GM12878 (cell line): Measurements from ENCODE around the gene NPAS1. TPM values are rescaled to one million over a fixed set of nuclear protein-coding genes. Genes with fewer than 3 reads are reported as not detected.

Source experiments
- ATAC-seq: fragments of 200-7000 bp; cut with Tn5 transposase; 3 replicates; pipeline ENCODE4 v1.9.1; 2020; ENCODE audit warnings: mild to moderate bottlenecking, moderate library complexity
- BruUV-seq: library from RNA; stranded (reverse); fragments of 400-500 nt; replicated peaks from 2 replicates; lab custom pipeline; 2021; lab: Mats Ljungman, UMichigan
- CTCF ChIA-PET: fragments of 300-600 bp; sonication (Branson Sonifier 250); formaldehyde crosslinking; extraction: SDS; loops from one replicate; lab custom pipeline; 2021; ENCODE audit warnings: inconsistent platforms; lab: Yijun Ruan, JAX
- POLR2A ChIA-PET: fragments of 350-600 bp; formaldehyde crosslinking; extraction: SDS; loops from one replicate; lab custom pipeline; 2021; ENCODE audit warnings: inconsistent platforms; lab: Charles Lee
- RAD21 ChIA-PET: fragments of 300-600 bp; sonication (Branson Sonifier 250); formaldehyde crosslinking; loops from one replicate; lab custom pipeline; 2023; ENCODE audit warnings: antibody characterized with exemption; ENCODE audit not compliant: unreplicated experiment; lab: Charles Lee
- SMC1A ChIA-PET: fragments of 300-600 bp; sonication (Branson Sonifier 250); formaldehyde crosslinking; loops from one replicate; lab custom pipeline; 2023; ENCODE audit not compliant: unreplicated experiment, uncharacterized antibody; lab: Charles Lee
- DNase-seq: peaks from one replicate; pipeline ENCODE4 v3.0.0-alpha.2; 2011; ENCODE audit warnings: low read depth, low spot score
- FAIRE-seq: peaks from 3 replicates; lab custom pipeline; 2011; peaks lifted over from hg19 to GRCh38; lab: Jason Lieb, UNC
- H2AFZ ChIP-seq: 2 replicates; pipeline ENCODE4 v1.6.0; 2011; ENCODE audit warnings: low read depth, low read length, control low read depth; ENCODE audit not compliant: control insufficient read depth
- H3K27ac ChIP-seq: 2 replicates; pipeline ENCODE4 v1.5.1; 2011; ENCODE audit warnings: control low read depth; ENCODE audit not compliant: control insufficient read depth, insufficient read depth
- H3K27me3 ChIP-seq, 2 experiments: replicated peaks in 1 of 2; 2 replicates each; pipeline versions ENCODE4 v1.6.0 to v1.6.1; 2011; ENCODE audit warnings: low read length in 1 of 2; ENCODE audit not compliant: control insufficient read depth in 2 of 2, insufficient read depth in 2 of 2
- H3K36me3 ChIP-seq, 2 experiments: 2 replicates each; pipeline ENCODE4 v1.5.1; 2011; ENCODE audit warnings: low read length in 1 of 2; ENCODE audit not compliant: control insufficient read depth in 2 of 2, insufficient read depth in 2 of 2
- H3K4me1 ChIP-seq: 2 replicates; pipeline ENCODE4 v1.6.1; 2011; ENCODE audit warnings: mild to moderate bottlenecking, low read length, moderate library complexity, mixed read lengths; ENCODE audit not compliant: control insufficient read depth, insufficient read depth
- H3K4me2 ChIP-seq: 2 replicates; pipeline ENCODE4 v1.6.0; 2011; ENCODE audit warnings: control low read depth; ENCODE audit not compliant: control insufficient read depth, insufficient read depth
- H3K4me3 ChIP-seq: fragments of 200-600 bp; sonication (generic); 2 replicates; pipeline ENCODE4 v1.5.1; 2016
- H3K79me2 ChIP-seq: 2 replicates; pipeline ENCODE4 v1.6.0; 2011; ENCODE audit warnings: low read length; ENCODE audit not compliant: control insufficient read depth, insufficient read depth
- H3K9ac ChIP-seq: 2 replicates; pipeline ENCODE4 v1.8.0; 2011; ENCODE audit warnings: low read length, control low read depth, mixed read lengths; ENCODE audit not compliant: control insufficient read depth, insufficient read depth
- H3K9me3 ChIP-seq: replicated peaks from 3 replicates; pipeline ENCODE4 v1.5.1; 2011; ENCODE audit warnings: mild to moderate bottlenecking, low read length; ENCODE audit not compliant: control insufficient read depth, insufficient read depth
- H4K20me1 ChIP-seq: 2 replicates; pipeline ENCODE4 v1.6.0; 2011; ENCODE audit not compliant: control insufficient read depth, insufficient read depth
- CHD2 ChIP-seq: IDR thresholded peaks from 2 replicates; pipeline ENCODE4 v1.6.1; 2011; ENCODE audit warnings: low read depth, low read length, improper control_type of control experiment, borderline replicate concordance
- CHD4 ChIP-seq: fragments of 200-600 bp; sonication (generic); IDR thresholded peaks from 2 replicates; pipeline ENCODE4 v1.6.1; 2016; ENCODE audit warnings: mild to moderate bottlenecking
- EED ChIP-seq: sonication (generic); IDR thresholded peaks from 2 replicates; pipeline ENCODE4 v1.6.1; 2016; ENCODE audit warnings: antibody characterized with exemption, low read depth
- EGR1 ChIP-seq, 2 experiments: IDR thresholded peaks; 1 replicate in 1 of 2; 2 replicates in 1 of 2; pipeline ENCODE4 v1.6.1; 2011 to 2012; ENCODE audit warnings: low read depth in 2 of 2, low read length in 2 of 2, borderline replicate concordance in 1 of 2, mild to moderate bottlenecking in 1 of 2, moderate library complexity in 1 of 2
- MEF2A ChIP-seq: IDR thresholded peaks from 2 replicates; pipeline ENCODE4 v1.6.1; 2011; ENCODE audit warnings: low read depth, mild to moderate bottlenecking, low read length, moderate library complexity; ENCODE audit not compliant: insufficient read depth
- NR2C2 ChIP-seq: IDR thresholded peaks from 2 replicates; pipeline ENCODE4 v1.6.1; 2011; ENCODE audit warnings: borderline replicate concordance, low read depth; ENCODE audit not compliant: control insufficient read depth, insufficient read length
- POLR2A ChIP-seq: IDR thresholded peaks from 2 replicates; pipeline ENCODE4 v1.6.1; 2011; ENCODE audit warnings: low read depth, mild to moderate bottlenecking, low read length
- TCF3 ChIP-seq: IDR thresholded peaks from 2 replicates; pipeline ENCODE4 v1.6.1; 2012; ENCODE audit warnings: low read depth, mild to moderate bottlenecking, low read length, borderline replicate concordance; ENCODE audit not compliant: insufficient read depth
- YY1 ChIP-seq: IDR thresholded peaks from 2 replicates; pipeline ENCODE4 v1.6.1; 2011; ENCODE audit warnings: low read depth, mild to moderate bottlenecking, low read length
- ZSCAN29 ChIP-seq: fragments of 450-650 bp; IDR thresholded peaks from 2 replicates; pipeline ENCODE4 v1.6.1; 2017; ENCODE audit warnings: mild to moderate bottlenecking, moderate library complexity
- WGBS: methylation state at CpG from one replicate; pipeline ENCODE4 v1.1.6; 2016; ENCODE audit warnings: low lambda C conversion rate; ENCODE audit not compliant: insufficient replicate concordance, insufficient coverage; ENCODE audit errors: missing lambda C conversion rate; 5-methylcytosine and 5-hydroxymethylcytosine counted together
- in situ Hi-C: fragments of 300-500 bp; cut with MboI; formaldehyde crosslinking; loops from 9 replicates; pipeline ENCODE4 v1.14.3; 2018; ENCODE audit warnings: mixed read lengths
- intact Hi-C: fragments of 100-400 bp; cut with micrococcal nuclease; formaldehyde crosslinking; loops from one replicate; pipeline ENCODE4 v1.14.2; 2022; ENCODE audit not compliant: unreplicated experiment
- polyA plus RNA-seq, 11 experiments: library from polyadenylated mRNA; depleted of rRNA in 4 of 11; unstranded in 6 of 11; stranded (reverse) in 5 of 11; fragments of >200 nt; fragmentation: Nextera tagmentation in 4 of 11; fragmentation: Illumina TruSeq in 1 of 11; extraction: Ambion mirVana in 4 of 11; extraction: Trizol in 1 of 11; gene quantifications; 1 replicate in 1 of 11; 2 replicates in 10 of 11; pipeline versions ENCODE4 v1.2.1 to v1.2.3, GENCODE V29; 2011 to 2016; ENCODE audit warnings: inconsistent platforms in 2 of 11, missing spikeins in 2 of 11, low read depth in 1 of 11
- total RNA-seq, 4 experiments: library from RNA; depleted of rRNA in 3 of 4; stranded (reverse); fragments of >200 nt in 3 of 4; fragmentation: Illumina TruSeq in 1 of 4; extraction: Trizol in 1 of 4; gene quantifications; 2 replicates each; pipeline versions ENCODE4 v1.2.1 to v1.2.3, GENCODE V29; 2013 to 2021
- TF ChIP-seq, protein P1 (sequence below): IDR thresholded peaks from 2 replicates; pipeline ENCODE4 v1.6.1; 2012; ENCODE audit warnings: mild to moderate bottlenecking, low read depth, low read length

NPAS1 gene
- total and polyA plus RNA-seq, 10 of the 15 experiments (the other 5 are each of a cell fraction or from before 2014, with no cell fraction given): 0.14 to 0.72 (median 0.28) TPM; not detected in 3

DNA sequence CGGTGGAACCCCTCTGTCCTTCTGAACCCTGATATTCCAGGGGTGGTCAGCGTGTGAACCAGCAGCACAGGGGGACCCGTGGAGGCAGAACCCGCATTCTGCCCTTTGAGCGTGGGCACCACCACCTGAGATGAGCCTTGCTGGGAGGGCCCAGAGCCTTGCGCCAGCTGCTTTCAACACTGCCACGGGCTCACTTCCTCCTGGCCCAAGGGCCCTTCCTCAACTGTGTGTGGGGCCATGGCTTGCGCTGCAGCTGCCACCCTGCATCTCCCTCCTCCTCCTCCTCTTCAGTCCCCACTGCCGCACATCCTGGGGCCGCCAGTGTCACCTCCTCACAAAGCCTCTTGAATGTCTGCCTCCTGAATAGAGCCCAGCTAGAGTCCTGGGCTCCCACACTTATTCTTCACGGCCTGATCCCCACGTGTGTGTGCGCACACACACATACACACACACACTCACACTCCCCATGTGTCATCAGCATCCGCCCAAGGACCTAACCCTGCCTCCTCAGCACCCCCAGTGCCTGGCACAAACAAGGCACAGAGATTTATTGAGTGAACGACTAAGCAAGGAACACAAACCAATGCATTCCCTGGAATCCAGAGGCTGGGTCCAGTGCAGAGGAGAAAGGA lies 55.7 kb downstream of the NPAS1 start:
- intact Hi-C loops: no loop called here
- FAIRE-seq: no peak
- Histone ChIP-seq H3K27me3 (no peaks in the 10 kb centered on the region), H3K4me1 (no peaks in the 10 kb centered on the region), H3K4me2 (no peak overlapping the region)
- 89% methylated on average over 13 of the region's 15 CpGs for WGBS
- CTCF ChIA-PET: interaction anchor here (0.6 kb wide), 1 partner anchor 38 kb away, joined by 3 read pairs; no protein-coding TSS in a partner anchor
- no peak for DNase-seq
- TF ChIP-seq CHD2: no peak
- TF ChIP-seq POLR2A: 0 out of 2 replicates have a peak, but pooled peaks have one; percentile 21
- TF ChIP-seq, all 136 proteins: peak for 1
- H3K9ac ChIP-seq: no peak overlapping the region
- BruUV-seq: no TSS peak
- ATAC-seq: no peak
- H3K36me3 ChIP-seq: peaks cover 41 to 43% of the 10 kb centered on the region in 2 experiments
- RAD21 ChIA-PET: no interaction called here
- SMC1A ChIA-PET: no interaction called here
- no peaks in the 10 kb centered on the region for H3K9me3 ChIP-seq
- POLR2A ChIA-PET: no interaction called here
- no peaks in the 10 kb centered on the region; the same call in 1 of the 2 replicates for H4K20me1 ChIP-seq
- in situ Hi-C loops: loop anchor here (5.0 kb wide), 1 partner anchor 52 kb away; no protein-coding TSS in a partner anchor
- H2AFZ ChIP-seq: no peak overlapping the region
- no peaks in the 10 kb centered on the region for H3K79me2 ChIP-seq
- no peak overlapping the region for H3K27ac ChIP-seq
- no peak overlapping the region for H3K4me3 ChIP-seq

DNA sequence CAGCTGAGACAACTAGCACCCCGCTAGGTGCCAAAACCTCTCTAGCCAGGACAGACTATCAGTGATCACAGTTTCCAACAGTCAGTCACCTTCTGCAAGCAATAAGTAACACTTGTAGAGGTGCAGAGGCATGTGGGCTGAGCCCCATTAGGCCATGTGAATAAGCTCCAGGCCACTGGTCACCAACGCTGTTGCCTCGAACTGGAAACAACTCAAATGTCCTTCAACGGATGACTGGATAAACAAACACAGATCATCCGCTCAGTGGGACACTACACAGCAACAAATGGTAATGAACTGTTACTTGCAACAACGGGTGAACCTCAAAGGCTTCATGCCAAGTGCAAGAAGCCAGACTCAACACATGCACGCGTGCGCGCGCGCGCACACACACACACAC lies 56.3 kb downstream of the NPAS1 start:
- ChIA-PET RAD21 (no interaction called here), CTCF (interaction anchor here (0.6 kb wide), 2 partner anchors 37 to 278 kb away, joined by 3 to 7 read pairs; no protein-coding TSS in a partner anchor), SMC1A (no interaction called here), POLR2A (no interaction called here)
- Histone ChIP-seq H3K79me2 (no peaks in the 10 kb centered on the region), H3K4me2 (no peak overlapping the region), H3K9me3 (no peaks in the 10 kb centered on the region), H4K20me1 (no peaks in the 10 kb centered on the region; the same call in 1 of the 2 replicates), H3K27me3 (no peaks in the 10 kb centered on the region), H3K4me1 (no peaks in the 10 kb centered on the region), H3K4me3 (no peak overlapping the region), H2AFZ (no peak overlapping the region), H3K36me3 (peaks cover 34 to 43% of the 10 kb centered on the region in 2 experiments), H3K27ac (no peak overlapping the region), H3K9ac (no peak overlapping the region)
- DNase-seq (no peak), FAIRE-seq (no peak), ATAC-seq (no peak)
- in situ Hi-C loops: loop anchor here (5.0 kb wide), 1 partner anchor 51 kb away; no protein-coding TSS in a partner anchor
- intact Hi-C loops: no loop called here
- WGBS: 94% methylated on average over 13 of the region's 13 CpGs
- TF ChIP-seq EGR1 (IDR thresholded peaks at IDR 0.05; ENCODE audit: borderline replicate concordance in 1 of 2, low read depth in 2 of 2, low read length in 2 of 2) (no peak), CHD4 (no peak), EED (no peak), TCF3 (no peak), NR2C2 (no peak), MEF2A (no peak), YY1 (no peak), ZSCAN29 (no peak), CHD2 (no peak)
- TF ChIP-seq, protein P1, sequence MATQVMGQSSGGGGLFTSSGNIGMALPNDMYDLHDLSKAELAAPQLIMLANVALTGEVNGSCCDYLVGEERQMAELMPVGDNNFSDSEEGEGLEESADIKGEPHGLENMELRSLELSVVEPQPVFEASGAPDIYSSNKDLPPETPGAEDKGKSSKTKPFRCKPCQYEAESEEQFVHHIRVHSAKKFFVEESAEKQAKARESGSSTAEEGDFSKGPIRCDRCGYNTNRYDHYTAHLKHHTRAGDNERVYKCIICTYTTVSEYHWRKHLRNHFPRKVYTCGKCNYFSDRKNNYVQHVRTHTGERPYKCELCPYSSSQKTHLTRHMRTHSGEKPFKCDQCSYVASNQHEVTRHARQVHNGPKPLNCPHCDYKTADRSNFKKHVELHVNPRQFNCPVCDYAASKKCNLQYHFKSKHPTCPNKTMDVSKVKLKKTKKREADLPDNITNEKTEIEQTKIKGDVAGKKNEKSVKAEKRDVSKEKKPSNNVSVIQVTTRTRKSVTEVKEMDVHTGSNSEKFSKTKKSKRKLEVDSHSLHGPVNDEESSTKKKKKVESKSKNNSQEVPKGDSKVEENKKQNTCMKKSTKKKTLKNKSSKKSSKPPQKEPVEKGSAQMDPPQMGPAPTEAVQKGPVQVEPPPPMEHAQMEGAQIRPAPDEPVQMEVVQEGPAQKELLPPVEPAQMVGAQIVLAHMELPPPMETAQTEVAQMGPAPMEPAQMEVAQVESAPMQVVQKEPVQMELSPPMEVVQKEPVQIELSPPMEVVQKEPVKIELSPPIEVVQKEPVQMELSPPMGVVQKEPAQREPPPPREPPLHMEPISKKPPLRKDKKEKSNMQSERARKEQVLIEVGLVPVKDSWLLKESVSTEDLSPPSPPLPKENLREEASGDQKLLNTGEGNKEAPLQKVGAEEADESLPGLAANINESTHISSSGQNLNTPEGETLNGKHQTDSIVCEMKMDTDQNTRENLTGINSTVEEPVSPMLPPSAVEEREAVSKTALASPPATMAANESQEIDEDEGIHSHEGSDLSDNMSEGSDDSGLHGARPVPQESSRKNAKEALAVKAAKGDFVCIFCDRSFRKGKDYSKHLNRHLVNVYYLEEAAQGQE: no peak
- no TSS peak for BruUV-seq
